ENCODE data around the gene TLN1. TPM values are rescaled to one million over a fixed set of nuclear protein-coding genes. Genes with fewer than 3 reads are reported as not detected.

The TLN1 gene
- total and polyA plus RNA-seq, 2 of the 8 experiments (the other 6 are each of a cell fraction or from before 2014, with no cell fraction given), result 28.1 to 90.1 TPM

GRCh38 chr9:35718721-35719511 is 13.1 kb downstream of the TLN1 start:
- Histone ChIP-seq H3K4me2 (ENCODE audit: insufficient read depth in 1 of 2, low read depth in 2 of 2, low read length in 2 of 2) (no peak overlapping the region), H4K20me1 (replicated peaks in 1 of 2; ENCODE audit: control insufficient read depth in 1 of 2, insufficient read depth in 2 of 2, low read length in 2 of 2) (peaks cover 0 to 2% of the 10 kb centered on the region in 2 experiments), H3K9me3 (ENCODE audit: insufficient read depth in 2 of 2, low read depth in 1 of 2, low read length in 1 of 2) (no peaks in the 10 kb centered on the region), H2BK20ac (ENCODE audit: low read length) (no peak overlapping the region), H3K23ac (ENCODE audit: insufficient read length) (no peak overlapping the region), H4K91ac (replicated peaks; ENCODE audit: insufficient read length, low read length) (no peak overlapping the region), H2BK12ac (ENCODE audit: low read depth, low read length) (no peak overlapping the region), H3K18ac (ENCODE audit: extremely low read depth, low read length) (no peak overlapping the region), H3K27me3 (replicated peaks in 1 of 4; ENCODE audit: control insufficient read depth in 3 of 4, extremely low read depth in 1 of 4, insufficient read depth in 3 of 4, low read length in 3 of 4) (no peaks in the 10 kb centered on the region), H3K23me2 (ENCODE audit: low read depth, low read length) (no peaks in the 10 kb centered on the region), H3K27ac (ENCODE audit: low read depth, low read length) (no peak overlapping the region), H3K9ac (replicated peaks in 1 of 4; ENCODE audit: extremely low read depth in 1 of 4, low read depth in 3 of 4, low read length in 3 of 4) (no peak overlapping the region), H4K8ac (ENCODE audit: extremely low read depth, insufficient read depth, low read length) (no peak overlapping the region; the same call in 1 of the 2 replicates), H3K79me1 (ENCODE audit: low read depth, low read length) (peaks cover 3% of the 10 kb centered on the region; the same call in 1 of the 2 replicates), H2BK15ac (ENCODE audit: low read length) (no peak overlapping the region), H3K79me2 (ENCODE audit: control insufficient read depth in 1 of 2, insufficient read depth in 2 of 2, low read length in 2 of 2) (no peaks in the 10 kb centered on the region), H3K4ac (replicated peaks; ENCODE audit: insufficient read length, low read depth, low read length) (no peak overlapping the region), H4K5ac (ENCODE audit: insufficient read length, low read depth, low read length) (no peak overlapping the region), H3K4me3 (ENCODE audit: extremely low read depth in 1 of 4, insufficient read depth in 2 of 4, low read depth in 3 of 4, low read length in 4 of 4) (no peak overlapping the region), H3K36me3 (ENCODE audit: control insufficient read depth in 2 of 4, insufficient read depth in 4 of 4, low read length in 3 of 4) (peaks cover 31 to 85% (median 63%) of the 10 kb centered on the region in 4 experiments), H2BK120ac (replicated peaks; ENCODE audit: low read depth, low read length) (no peak overlapping the region), H3K4me1 (replicated peaks in 1 of 4; ENCODE audit: control insufficient read depth in 3 of 4, insufficient read depth in 4 of 4, low read length in 3 of 4) (no peaks in the 10 kb centered on the region), H2BK5ac (ENCODE audit: low read depth, low read length) (no peak overlapping the region), H3K56ac (replicated peaks; ENCODE audit: insufficient read length, low read depth, low read length) (no peak overlapping the region), H2AK5ac (ENCODE audit: low read depth, low read length) (no peak overlapping the region), H2AFZ (ENCODE audit: low read length) (no peak overlapping the region), H3K14ac (ENCODE audit: insufficient read length) (no peak overlapping the region)
- TF ChIP-seq TAF7 (optimal IDR thresholded peaks at IDR 0.05; ENCODE audit: borderline replicate concordance, low read depth, low read length) (no peak), CEBPB (IDR thresholded peaks at IDR 0.05; ENCODE audit: low read depth, low read length) (no peak), KDM5A (IDR thresholded peaks at IDR 0.05; ENCODE audit: low read length) (no peak), TAF1 (IDR thresholded peaks at IDR 0.05; ENCODE audit: low read depth, low read length) (no peak), TCF12 (IDR thresholded peaks at IDR 0.05; ENCODE audit: low read depth, low read length) (no peak), ASH2L (IDR thresholded peaks at IDR 0.05; ENCODE audit: low read length) (no peak), BCL11A (IDR thresholded peaks at IDR 0.05; ENCODE audit: low read depth in 2 of 2, low read length in 2 of 2) (no peak), RAD21 (IDR thresholded peaks at IDR 0.05 in 1 of 2, conservative IDR thresholded peaks at IDR 0.05 in 1 of 2; ENCODE audit: low read depth in 2 of 2, low read length in 2 of 2) (no peak), RBBP5 (IDR thresholded peaks at IDR 0.05; ENCODE audit: borderline replicate concordance, low read depth, low read length) (no peak), MAFK (IDR thresholded peaks at IDR 0.05; ENCODE audit: low read depth, low read length) (no peak)
- WGBS, 2 experiments (ENCODE audit: extremely low coverage in 1 of 2, insufficient coverage in 1 of 2, insufficient read length in 1 of 2, insufficient replicate concordance in 2 of 2, low coverage in 1 of 2, low lambda C conversion rate in 2 of 2, missing lambda C conversion rate in 1 of 2), result 91% methylated on average over 15 of the region's 15 CpGs; no CpG with 5 or more reads in 1 of the 2 experiments
- FAIRE-seq, result no peak
- ChIA-PET POLR2A (ENCODE audit: partially characterized antibody) (interaction anchor here (1.1 to 10.5 kb wide), 6 partner anchors 8 to 29 kb away, joined by 3 to 51 read pairs (median 7); partner anchors contain the start of genes CREB3 and TLN1), CTCF (ENCODE audit: partially characterized antibody) (interaction anchor here (1.0 to 13.8 kb wide), 5 partner anchors 12 to 72 kb away, joined by 3 to 198 read pairs (median 35); partner anchors contain the start of genes ARHGEF39, CCDC107, CREB3 and RMRP)
- no peak for DNase-seq (ENCODE audit: low read depth in 1 of 2, low spot score in 2 of 2)
